Measurements from ENCODE around the gene PLG. TPM values are rescaled to one million over a fixed set of nuclear protein-coding genes. Genes with fewer than 3 reads are reported as not detected.
A peak's percentile ranks its signal among the peaks of the same experiment; 100 is the strongest.

The PLG gene
- total RNA-seq, 1 donor from 2014 or later: not detected

DNA sequence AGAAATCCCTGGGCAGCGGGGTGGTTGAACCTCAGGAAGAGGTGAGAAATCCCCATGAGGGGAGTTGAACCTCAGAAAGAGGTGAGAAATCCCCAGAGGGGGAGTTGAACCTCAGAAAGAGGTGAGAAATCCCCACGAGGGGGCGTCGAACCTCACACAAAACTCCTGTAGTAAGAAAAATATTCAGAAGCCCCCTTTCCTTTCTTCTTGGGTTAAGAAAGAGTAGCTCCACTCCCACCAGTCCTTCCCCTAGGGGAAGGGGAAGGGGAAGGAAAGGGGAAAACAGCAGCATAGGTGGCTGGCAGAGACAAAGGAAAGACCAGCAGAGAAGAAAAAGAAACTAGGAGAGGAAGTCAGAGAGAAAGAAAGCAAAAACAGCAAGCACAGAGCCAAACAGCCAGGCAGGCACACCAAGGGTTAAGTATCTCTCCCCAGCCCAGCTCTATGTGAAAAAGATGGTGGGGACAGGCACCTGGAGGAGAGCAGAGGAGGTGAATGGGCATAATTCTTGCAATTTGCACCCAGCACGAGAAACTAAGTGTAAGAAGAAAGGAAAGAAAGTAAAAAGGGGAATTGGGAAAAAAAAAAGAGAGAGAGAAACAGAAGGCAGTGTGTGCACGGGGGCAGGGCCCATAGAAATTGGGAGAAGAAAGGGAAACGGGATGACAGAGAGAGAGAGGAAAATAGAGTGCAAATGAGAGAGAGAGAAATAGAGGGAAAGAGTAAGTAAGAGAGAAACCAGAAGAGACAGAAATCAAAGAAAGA, 88.2 kb downstream of the PLG start:
- Mint-ChIP-seq H3K27ac (ENCODE audit: unreplicated experiment) (no peak overlapping the region), H3K4me1 (ENCODE audit: low read depth) (peaks cover 7% of the 10 kb centered on the region)

DNA sequence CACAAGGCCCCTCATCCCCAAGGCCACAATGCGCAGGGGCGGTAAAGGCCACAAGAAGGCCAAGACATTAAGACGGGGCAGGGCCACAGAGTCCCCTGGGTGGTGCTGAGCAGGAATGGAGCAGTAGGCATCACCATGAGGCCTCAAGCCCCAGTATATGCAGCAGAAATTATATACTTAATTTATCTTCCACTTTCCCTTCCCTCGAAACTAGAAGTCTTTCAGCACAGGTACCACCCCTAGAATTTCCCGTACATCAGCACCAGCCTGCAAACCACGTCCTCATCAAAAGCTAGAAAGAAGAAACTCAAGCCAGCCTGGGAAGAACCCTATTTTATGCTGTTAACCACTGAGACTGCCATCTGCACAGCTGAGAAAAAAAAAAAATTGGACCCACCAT, 89.4 kb downstream of the PLG start:
- TF ChIP-seq, protein P1, sequence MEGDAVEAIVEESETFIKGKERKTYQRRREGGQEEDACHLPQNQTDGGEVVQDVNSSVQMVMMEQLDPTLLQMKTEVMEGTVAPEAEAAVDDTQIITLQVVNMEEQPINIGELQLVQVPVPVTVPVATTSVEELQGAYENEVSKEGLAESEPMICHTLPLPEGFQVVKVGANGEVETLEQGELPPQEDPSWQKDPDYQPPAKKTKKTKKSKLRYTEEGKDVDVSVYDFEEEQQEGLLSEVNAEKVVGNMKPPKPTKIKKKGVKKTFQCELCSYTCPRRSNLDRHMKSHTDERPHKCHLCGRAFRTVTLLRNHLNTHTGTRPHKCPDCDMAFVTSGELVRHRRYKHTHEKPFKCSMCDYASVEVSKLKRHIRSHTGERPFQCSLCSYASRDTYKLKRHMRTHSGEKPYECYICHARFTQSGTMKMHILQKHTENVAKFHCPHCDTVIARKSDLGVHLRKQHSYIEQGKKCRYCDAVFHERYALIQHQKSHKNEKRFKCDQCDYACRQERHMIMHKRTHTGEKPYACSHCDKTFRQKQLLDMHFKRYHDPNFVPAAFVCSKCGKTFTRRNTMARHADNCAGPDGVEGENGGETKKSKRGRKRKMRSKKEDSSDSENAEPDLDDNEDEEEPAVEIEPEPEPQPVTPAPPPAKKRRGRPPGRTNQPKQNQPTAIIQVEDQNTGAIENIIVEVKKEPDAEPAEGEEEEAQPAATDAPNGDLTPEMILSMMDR (IDR thresholded peaks at IDR 0.05): no peak
- no peaks in the 10 kb centered on the region for H3K36me3 Mint-ChIP-seq (ENCODE audit: low read depth)
- H3K9me3 Mint-ChIP-seq (ENCODE audit: low read depth): no peaks in the 10 kb centered on the region
- no peak for DNase-seq (ENCODE audit: low spot score)
- H3K27ac Mint-ChIP-seq (ENCODE audit: unreplicated experiment): no peak overlapping the region
- H3K27me3 Mint-ChIP-seq (ENCODE audit: low read depth): no peaks in the 10 kb centered on the region
- no peak overlapping the region for H3K4me3 Mint-ChIP-seq (ENCODE audit: unreplicated experiment)
- H3K4me1 Mint-ChIP-seq (ENCODE audit: low read depth): peaks cover 7% of the 10 kb centered on the region

More for the DNA sequence above, 88.2 kb downstream of the PLG start:
- no peaks in the 10 kb centered on the region for H3K36me3 Mint-ChIP-seq (ENCODE audit: low read depth)
- peak overlapping the region; percentile 54 for H3K4me3 Mint-ChIP-seq (ENCODE audit: unreplicated experiment)
- DNase-seq (ENCODE audit: low spot score): no peak
- no peaks in the 10 kb centered on the region for H3K9me3 Mint-ChIP-seq (ENCODE audit: low read depth)
- TF ChIP-seq, protein P1 (IDR thresholded peaks at IDR 0.05): peak; percentile 66
- H3K27me3 Mint-ChIP-seq (ENCODE audit: low read depth): no peaks in the 10 kb centered on the region

DNA sequence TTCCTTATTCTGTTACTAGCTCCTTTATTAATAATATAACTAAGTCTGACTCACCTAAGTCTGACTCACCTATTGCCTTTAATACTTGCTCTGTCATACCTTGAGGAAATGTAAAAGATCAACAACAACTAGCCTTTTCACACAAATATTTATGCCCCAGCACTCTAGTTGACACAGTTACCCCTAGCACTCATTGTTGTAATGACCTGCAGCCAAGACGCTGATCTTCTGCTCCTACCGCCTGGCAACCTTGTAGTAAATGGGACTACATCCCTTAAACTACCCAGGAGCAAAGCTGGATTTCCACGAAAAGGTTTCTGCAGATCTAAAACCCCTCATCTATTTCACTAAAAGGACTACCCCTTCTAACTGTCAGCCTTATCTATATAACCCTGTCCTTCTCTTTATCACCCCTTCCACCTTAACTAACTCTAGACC, 90.0 kb downstream of the PLG start:
- H3K4me1 Mint-ChIP-seq (ENCODE audit: low read depth): peaks cover 7% of the 10 kb centered on the region
- H3K9me3 Mint-ChIP-seq (ENCODE audit: low read depth): no peaks in the 10 kb centered on the region

DNA sequence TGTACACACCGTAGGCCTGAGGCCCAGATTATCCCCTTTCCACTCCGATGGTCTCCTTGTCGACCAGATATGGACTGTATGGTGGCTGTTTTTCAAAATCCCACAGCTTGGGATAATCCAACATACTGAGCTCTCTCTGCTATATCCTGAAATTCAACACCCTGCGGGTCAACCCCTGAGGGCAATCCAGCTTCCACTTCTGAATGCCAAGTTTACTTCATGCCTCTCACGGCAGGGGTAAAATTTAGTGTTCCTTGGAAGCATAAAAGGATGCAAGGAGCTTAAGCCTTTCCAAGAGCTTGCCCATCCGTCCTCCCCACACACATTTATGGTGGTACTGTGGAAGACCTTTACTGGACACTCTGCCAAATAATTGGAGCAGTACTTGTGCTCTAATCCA, 90.7 kb downstream of the PLG start:
- Mint-ChIP-seq H3K9me3 (ENCODE audit: low read depth) (peaks cover 3% of the 10 kb centered on the region), H3K27me3 (ENCODE audit: low read depth) (no peaks in the 10 kb centered on the region), H3K27ac (ENCODE audit: unreplicated experiment) (no peak overlapping the region), H3K36me3 (ENCODE audit: low read depth) (no peaks in the 10 kb centered on the region), H3K4me1 (ENCODE audit: low read depth) (peaks cover 7% of the 10 kb centered on the region), H3K4me3 (ENCODE audit: unreplicated experiment) (no peak overlapping the region)
- no peak for DNase-seq (ENCODE audit: low spot score)
- TF ChIP-seq, protein P1 (IDR thresholded peaks at IDR 0.05): no peak

More for the DNA sequence above, 90.0 kb downstream of the PLG start:
- Mint-ChIP-seq H3K4me3 (ENCODE audit: unreplicated experiment) (no peak overlapping the region), H3K27me3 (ENCODE audit: low read depth) (no peaks in the 10 kb centered on the region), H3K36me3 (ENCODE audit: low read depth) (no peaks in the 10 kb centered on the region), H3K27ac (ENCODE audit: unreplicated experiment) (no peak overlapping the region)
- no peak for DNase-seq (ENCODE audit: low spot score)
- TF ChIP-seq, protein P1 (IDR thresholded peaks at IDR 0.05): no peak

GRCh38 chr6:160793652-160794051, 91.6 kb downstream of the PLG start:
- H3K4me1 Mint-ChIP-seq (ENCODE audit: low read depth): peaks cover 7% of the 10 kb centered on the region
- no peak overlapping the region for H3K27ac Mint-ChIP-seq (ENCODE audit: unreplicated experiment)
- H3K9me3 Mint-ChIP-seq (ENCODE audit: low read depth): peaks cover 3% of the 10 kb centered on the region
- no peak for DNase-seq (ENCODE audit: low spot score)
- no peaks in the 10 kb centered on the region for H3K36me3 Mint-ChIP-seq (ENCODE audit: low read depth)
- H3K4me3 Mint-ChIP-seq (ENCODE audit: unreplicated experiment): no peak overlapping the region
- TF ChIP-seq, protein P1 (IDR thresholded peaks at IDR 0.05): no peak
- no peaks in the 10 kb centered on the region for H3K27me3 Mint-ChIP-seq (ENCODE audit: low read depth)
